ENCODE results near the gene ARHGEF39. TPM values are rescaled to one million over a fixed set of nuclear protein-coding genes. Genes with fewer than 3 reads are reported as not detected.

The ARHGEF39 gene
- total RNA-seq, 1 donor from 2014 or later, result 1.0 TPM

- no peaks in the 10 kb centered on the region for H3K9me3 ChIP-seq (ENCODE audit: insufficient read depth, low read depth, low read length)
- no peaks in the 10 kb centered on the region for H3K9me3 Mint-ChIP-seq (ENCODE audit: unreplicated experiment)
- peak overlapping the region; percentile 37 for H3K27ac Mint-ChIP-seq (ENCODE audit: unreplicated experiment)
- H3K4me3 ChIP-seq (ENCODE audit: insufficient read depth, low read depth, low read length), result no peak overlapping the region
- no peaks in the 10 kb centered on the region for H3K27me3 ChIP-seq (ENCODE audit: insufficient read depth, low read length)
- peak overlapping the region; percentile 94 for H3K4me3 Mint-ChIP-seq (ENCODE audit: unreplicated experiment)
- peak overlapping the region; percentile 100 for H3K4me2 ChIP-seq (ENCODE audit: low read length)
- no peaks in the 10 kb centered on the region for H3K27me3 Mint-ChIP-seq (ENCODE audit: low read depth, unreplicated experiment)
- FAIRE-seq (no peak), DNase-seq (ENCODE audit: low read depth) (no peak)
- peaks cover 82% of the 10 kb centered on the region for H4K20me1 ChIP-seq (ENCODE audit: insufficient read depth, low read length)
- H2AFZ ChIP-seq (ENCODE audit: low read depth, low read length), result no peak overlapping the region
- peaks cover 51% of the 10 kb centered on the region for H3K36me3 ChIP-seq (ENCODE audit: insufficient read depth, low read length)
- no peak for TF ChIP-seq EZH2 (IDR thresholded peaks at IDR 0.05; ENCODE audit: insufficient read depth, low read length)
- no peak for TF ChIP-seq CTCF (IDR thresholded peaks at IDR 0.05; ENCODE audit: insufficient read depth, low read depth, low read length)
- H3K36me3 Mint-ChIP-seq (ENCODE audit: low read depth, unreplicated experiment), result peaks cover 34% of the 10 kb centered on the region
- peaks cover 63% of the 10 kb centered on the region for H3K4me1 Mint-ChIP-seq (ENCODE audit: low read depth, unreplicated experiment)
- peaks cover 57% of the 10 kb centered on the region for H3K4me1 ChIP-seq (ENCODE audit: insufficient read depth, low read length)
- H3K27ac ChIP-seq (ENCODE audit: low read depth, low read length), result no peak overlapping the region
- H3K9ac ChIP-seq (ENCODE audit: low read length), result peak overlapping the region; percentile 28
- H3K79me2 ChIP-seq (ENCODE audit: insufficient read depth, low read length), result peaks cover 40% of the 10 kb centered on the region
Measured at GRCh38 chr9:35682520-35683315, 17.7 kb upstream of the ARHGEF39 start.

GRCh38 chr9:35682051-35682450, 17.1 kb upstream of the ARHGEF39 start:
- Mint-ChIP-seq H3K4me3 (ENCODE audit: unreplicated experiment) (peak overlapping the region; percentile 74), H3K9me3 (ENCODE audit: unreplicated experiment) (no peaks in the 10 kb centered on the region), H3K36me3 (ENCODE audit: low read depth, unreplicated experiment) (peaks cover 30% of the 10 kb centered on the region), H3K27ac (ENCODE audit: unreplicated experiment) (peak overlapping the region; percentile 37), H3K27me3 (ENCODE audit: low read depth, unreplicated experiment) (no peaks in the 10 kb centered on the region), H3K4me1 (ENCODE audit: low read depth, unreplicated experiment) (peaks cover 57% of the 10 kb centered on the region)
- Histone ChIP-seq H3K4me3 (ENCODE audit: insufficient read depth, low read depth, low read length) (no peak overlapping the region), H3K4me2 (ENCODE audit: low read length) (peak overlapping the region; percentile 100), H3K27me3 (ENCODE audit: insufficient read depth, low read length) (no peaks in the 10 kb centered on the region), H4K20me1 (ENCODE audit: insufficient read depth, low read length) (peaks cover 76% of the 10 kb centered on the region), H3K9me3 (ENCODE audit: insufficient read depth, low read depth, low read length) (no peaks in the 10 kb centered on the region), H3K4me1 (ENCODE audit: insufficient read depth, low read length) (peaks cover 50% of the 10 kb centered on the region), H3K36me3 (ENCODE audit: insufficient read depth, low read length) (peaks cover 45% of the 10 kb centered on the region), H3K27ac (ENCODE audit: low read depth, low read length) (no peak overlapping the region), H2AFZ (ENCODE audit: low read depth, low read length) (no peak overlapping the region), H3K9ac (ENCODE audit: low read length) (peak overlapping the region; percentile 7), H3K79me2 (ENCODE audit: insufficient read depth, low read length) (peaks cover 34% of the 10 kb centered on the region)
- DNase-seq (ENCODE audit: low read depth), result no peak
- no peak for FAIRE-seq
- TF ChIP-seq CTCF (IDR thresholded peaks at IDR 0.05; ENCODE audit: insufficient read depth, low read depth, low read length) (no peak), EZH2 (IDR thresholded peaks at IDR 0.05; ENCODE audit: insufficient read depth, low read length) (no peak)
